DOHH2 (cell line): ENCODE data around the gene ISCA2.

Experiments used
- CTCF ChIP-seq: fragments of 200-600 bp; sonication (generic); IDR thresholded peaks from one replicate; pipeline ENCODE4 v1.5.1; 2014; ENCODE audit warnings: antibody characterized with exemption, mild to moderate bottlenecking, low read depth, low read length; ENCODE audit not compliant: poor library complexity, severe bottlenecking
- EZH2phosphoT487 ChIP-seq: fragments of 200-600 bp; sonication (generic); IDR thresholded peaks from 2 replicates; pipeline ENCODE4 v1.6.1; 2017; ENCODE audit warnings: borderline replicate concordance, mild to moderate bottlenecking, antibody characterized with exemption, low read length, moderate library complexity, mixed read lengths

GRCh38 chr14:74503291-74503937 is 9.8 kb downstream of the ISCA2 start:
- TF ChIP-seq CTCF, result no peak
- no peak for TF ChIP-seq EZH2phosphoT487
